ENCODE data around the gene NAGK. TPM values are rescaled to one million over a fixed set of nuclear protein-coding genes. Genes with fewer than 3 reads are reported as not detected.
A peak's percentile ranks its signal among the peaks of the same experiment; 100 is the strongest.
"Not testable (repeated sequence)": the region's sequence is repeated elsewhere in the genome, so short reads cannot be mapped to it uniquely, and the experiment has no call there.

The NAGK gene
- total RNA-seq, 1 donor from 2014 or later, result 75.2 TPM

- DNase-seq (ENCODE audit: low spot score), result no peak
- Mint-ChIP-seq H3K27ac (peak overlapping the region; percentile 61), H3K36me3 (ENCODE audit: low read depth) (peaks cover 46% of the 10 kb centered on the region), H3K27me3 (ENCODE audit: insufficient read depth) (no peaks in the 10 kb centered on the region), H3K9me3 (no peaks in the 10 kb centered on the region), H3K4me1 (ENCODE audit: low read depth) (peaks cover 62% of the 10 kb centered on the region), H3K4me3 (peak overlapping the region; percentile 59)
- intact Hi-C loops (cut with micrococcal nuclease), result no loop called here
These were observed 4.0 kb downstream of the NAGK start for GRCh38 chr2:71072492-71072891.

DNA sequence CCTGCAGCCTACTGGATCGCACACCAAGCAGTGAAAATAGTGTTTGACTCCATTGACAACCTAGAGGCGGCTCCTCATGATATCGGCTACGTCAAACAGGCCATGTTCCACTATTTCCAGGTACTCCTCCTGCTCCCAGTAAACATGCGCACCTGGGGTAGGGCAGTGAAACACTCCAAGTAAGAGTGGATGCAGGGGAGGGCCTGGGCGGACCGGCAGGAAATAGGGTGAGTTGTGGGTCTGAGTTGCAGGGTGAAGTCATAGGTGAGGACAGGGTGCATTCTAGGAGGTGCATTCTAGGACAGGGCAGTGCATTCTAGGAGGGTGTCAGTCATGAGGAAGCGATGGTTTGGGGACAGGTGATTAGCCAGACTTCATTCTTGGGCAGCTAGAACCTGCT, 5.0 kb downstream of the NAGK start:
- Mint-ChIP-seq H3K36me3 (ENCODE audit: low read depth) (peaks cover 50% of the 10 kb centered on the region), H3K27ac (peak overlapping the region; percentile 63), H3K4me1 (ENCODE audit: low read depth) (peaks cover 54% of the 10 kb centered on the region), H3K9me3 (no peaks in the 10 kb centered on the region), H3K27me3 (ENCODE audit: insufficient read depth) (no peaks in the 10 kb centered on the region), H3K4me3 (peak overlapping the region; percentile 26)
- no peak for DNase-seq (ENCODE audit: low spot score)
- intact Hi-C loops (cut with micrococcal nuclease), result no loop called here

GRCh38 chr2:71074893-71075395, 6.5 kb downstream of the NAGK start:
- Mint-ChIP-seq H3K36me3 (ENCODE audit: low read depth) (peaks cover 51% of the 10 kb centered on the region), H3K4me3 (no peak overlapping the region), H3K4me1 (ENCODE audit: low read depth) (peaks cover 44% of the 10 kb centered on the region), H3K27ac (no peak overlapping the region), H3K27me3 (ENCODE audit: insufficient read depth) (no peaks in the 10 kb centered on the region), H3K9me3 (no peaks in the 10 kb centered on the region)
- DNase-seq (ENCODE audit: low spot score), result no peak
- intact Hi-C loops (cut with micrococcal nuclease), result no loop called here

GRCh38 chr2:71078624-71079023, 10.2 kb downstream of the NAGK start:
- Mint-ChIP-seq H3K27me3 (ENCODE audit: insufficient read depth) (no peaks in the 10 kb centered on the region), H3K27ac (no peak overlapping the region), H3K4me1 (ENCODE audit: low read depth) (peaks cover 7% of the 10 kb centered on the region), H3K9me3 (no peaks in the 10 kb centered on the region), H3K4me3 (no peak overlapping the region), H3K36me3 (ENCODE audit: low read depth) (peaks cover 32% of the 10 kb centered on the region)
- DNase-seq (ENCODE audit: low spot score), result no peak
- intact Hi-C loops (cut with micrococcal nuclease), result no loop called here

DNA sequence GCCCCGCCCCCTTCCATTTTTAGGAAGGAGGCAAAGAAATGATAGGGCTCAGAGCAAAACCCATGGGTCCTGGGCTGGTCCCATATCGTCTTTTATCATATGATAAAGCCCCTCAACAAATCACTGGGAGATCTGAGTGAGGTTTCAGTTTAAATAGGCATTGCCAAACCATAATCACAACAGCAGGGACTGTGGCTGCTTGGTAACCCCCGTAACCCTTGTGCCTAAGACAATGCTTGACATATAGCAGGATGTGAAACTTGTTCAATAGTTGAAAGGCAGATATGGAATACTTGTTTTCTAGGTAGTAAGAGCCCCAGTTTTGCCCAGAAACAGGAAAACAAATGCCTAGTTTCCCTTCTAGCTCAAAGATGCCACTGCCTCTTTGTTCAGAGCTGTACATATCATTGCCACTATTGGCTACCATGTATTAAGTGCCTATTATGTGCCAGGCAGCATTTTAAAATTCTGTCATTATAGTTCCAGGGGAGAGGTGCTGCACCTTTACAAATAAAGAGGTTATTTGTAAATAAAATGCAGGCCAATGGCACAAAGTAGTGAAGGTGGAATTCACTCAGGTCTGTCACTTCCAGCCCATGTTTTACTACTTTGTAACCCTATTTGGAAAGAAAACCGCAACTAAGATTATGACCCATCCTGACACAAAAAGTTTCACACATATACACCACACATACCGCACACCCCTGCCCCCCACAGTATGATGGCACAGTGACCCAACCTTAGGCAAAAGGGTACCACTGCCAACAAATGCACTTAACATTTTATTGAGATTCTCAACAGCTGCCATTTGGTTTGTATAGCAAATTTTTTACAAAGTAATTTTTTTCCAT, 14.2 kb downstream of the NAGK start:
- intact Hi-C loops (cut with micrococcal nuclease), result no loop called here
- H3K4me3 Mint-ChIP-seq, result no peak overlapping the region
- no peaks in the 10 kb centered on the region for H3K9me3 Mint-ChIP-seq

GRCh38 chr2:71083297-71083696, 14.8 kb downstream of the NAGK start:
- H3K27ac Mint-ChIP-seq; H3K4me1 Mint-ChIP-seq (ENCODE audit: low read depth); intact Hi-C loops (cut with micrococcal nuclease); DNase-seq (ENCODE audit: low spot score); H3K4me3 Mint-ChIP-seq; H3K9me3 Mint-ChIP-seq; H3K36me3 Mint-ChIP-seq (ENCODE audit: low read depth): not testable (repeated sequence)
- H3K27me3 Mint-ChIP-seq (ENCODE audit: insufficient read depth), result peaks cover 11% of the 10 kb centered on the region

More for the DNA sequence above, 14.2 kb downstream of the NAGK start:
- peaks cover 10% of the 10 kb centered on the region for H3K36me3 Mint-ChIP-seq (ENCODE audit: low read depth)
- H3K27ac Mint-ChIP-seq, result no peak overlapping the region
- no peaks in the 10 kb centered on the region for H3K4me1 Mint-ChIP-seq (ENCODE audit: low read depth)
- peaks cover 10% of the 10 kb centered on the region for H3K27me3 Mint-ChIP-seq (ENCODE audit: insufficient read depth)
- no peak for DNase-seq (ENCODE audit: low spot score)

DNA sequence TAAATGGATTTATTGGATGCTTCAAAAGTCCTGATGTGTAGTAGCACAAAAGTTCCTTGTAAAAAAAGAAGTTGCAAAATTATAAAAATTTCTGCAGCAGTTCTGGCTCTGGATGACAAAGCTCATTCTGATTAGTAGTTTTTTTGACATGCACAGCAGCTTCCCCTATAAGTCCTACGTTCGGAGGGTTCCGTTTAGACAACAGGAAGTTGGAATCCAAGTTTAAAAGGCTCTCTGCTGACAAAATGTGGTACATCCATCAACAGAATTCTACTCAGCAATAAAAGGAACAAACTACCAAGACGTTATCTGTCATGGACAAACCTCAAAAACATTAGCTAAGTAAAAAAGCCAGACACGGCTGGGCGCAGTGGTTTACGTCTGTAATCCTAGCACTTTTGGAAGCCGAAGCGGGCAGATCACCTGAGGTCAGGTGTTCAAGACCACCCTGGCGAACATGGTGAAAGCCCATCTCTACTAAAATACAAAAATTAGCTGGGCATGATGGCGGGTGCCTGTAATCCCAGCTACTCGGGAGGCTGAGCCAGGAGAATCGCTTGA, 15.4 kb downstream of the NAGK start:
- intact Hi-C loops (cut with micrococcal nuclease); H3K4me1 Mint-ChIP-seq (ENCODE audit: low read depth): not testable (repeated sequence)

DNA sequence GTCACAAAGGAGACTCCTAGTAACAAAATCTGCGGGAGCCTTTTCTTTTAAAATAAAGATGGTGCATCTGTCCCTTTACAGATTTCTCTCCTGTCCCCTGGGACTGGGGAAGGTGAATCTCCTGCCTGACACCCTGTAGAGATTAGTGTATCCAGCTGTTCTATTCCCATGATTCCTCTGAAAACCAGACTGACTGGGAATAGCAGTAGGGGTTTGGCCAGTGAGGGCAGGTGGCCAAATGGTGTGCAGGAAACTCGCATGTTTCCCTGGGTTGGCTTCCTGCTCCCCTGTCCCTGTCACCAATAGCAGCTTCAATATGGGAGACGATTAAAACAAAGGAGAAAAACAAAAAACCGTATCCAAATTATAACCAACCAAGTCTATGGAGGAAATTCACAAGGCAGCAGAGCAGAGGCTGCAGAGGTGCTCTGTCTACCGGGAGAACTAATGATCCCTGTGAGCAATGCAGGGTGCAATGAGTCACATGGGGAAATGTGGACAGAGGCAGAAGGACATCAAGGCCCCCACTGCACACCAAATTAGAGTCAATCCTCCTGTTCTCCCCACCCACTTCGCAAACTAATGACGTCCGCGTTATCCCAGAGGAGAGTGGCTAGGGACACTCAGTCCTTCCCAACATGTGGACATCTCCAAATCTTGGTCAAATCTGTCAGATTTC, 17.0 kb downstream of the NAGK start:
- H3K9me3 Mint-ChIP-seq; H3K4me1 Mint-ChIP-seq (ENCODE audit: low read depth); H3K4me3 Mint-ChIP-seq; intact Hi-C loops (cut with micrococcal nuclease); H3K36me3 Mint-ChIP-seq (ENCODE audit: low read depth); DNase-seq (ENCODE audit: low spot score); H3K27ac Mint-ChIP-seq: not testable (repeated sequence)
- peaks cover 11% of the 10 kb centered on the region for H3K27me3 Mint-ChIP-seq (ENCODE audit: insufficient read depth)

More for the DNA sequence above, 15.4 kb downstream of the NAGK start:
- H3K27me3 Mint-ChIP-seq (ENCODE audit: insufficient read depth), result peaks cover 11% of the 10 kb centered on the region
- not testable (repeated sequence) for H3K9me3 Mint-ChIP-seq; H3K4me3 Mint-ChIP-seq; DNase-seq (ENCODE audit: low spot score); H3K27ac Mint-ChIP-seq; H3K36me3 Mint-ChIP-seq (ENCODE audit: low read depth)

DNA sequence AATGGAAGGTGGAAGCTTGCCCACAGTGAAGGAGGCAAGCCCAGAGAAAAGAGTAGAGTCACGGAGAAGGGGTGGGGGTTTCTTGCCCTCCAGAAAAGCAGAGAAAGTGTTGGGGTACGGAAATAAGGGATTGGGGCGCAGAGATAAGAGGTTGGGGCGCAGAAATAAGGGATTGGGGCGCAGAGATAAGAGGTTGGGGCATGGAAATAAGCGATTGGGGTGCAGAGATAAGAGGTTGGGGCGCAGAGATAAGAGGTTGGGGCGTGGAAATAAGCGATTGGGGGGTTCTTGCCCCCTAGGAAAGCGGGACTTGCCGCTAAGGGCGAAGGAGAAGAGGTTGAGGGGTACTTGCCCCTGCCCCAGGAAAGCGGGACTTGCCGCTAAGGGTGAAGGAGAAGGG, 21.0 kb downstream of the NAGK start:
- H3K4me3 Mint-ChIP-seq; intact Hi-C loops (cut with micrococcal nuclease): not testable (repeated sequence)
- H3K27me3 Mint-ChIP-seq (ENCODE audit: insufficient read depth), result peaks cover 11% of the 10 kb centered on the region

DNA sequence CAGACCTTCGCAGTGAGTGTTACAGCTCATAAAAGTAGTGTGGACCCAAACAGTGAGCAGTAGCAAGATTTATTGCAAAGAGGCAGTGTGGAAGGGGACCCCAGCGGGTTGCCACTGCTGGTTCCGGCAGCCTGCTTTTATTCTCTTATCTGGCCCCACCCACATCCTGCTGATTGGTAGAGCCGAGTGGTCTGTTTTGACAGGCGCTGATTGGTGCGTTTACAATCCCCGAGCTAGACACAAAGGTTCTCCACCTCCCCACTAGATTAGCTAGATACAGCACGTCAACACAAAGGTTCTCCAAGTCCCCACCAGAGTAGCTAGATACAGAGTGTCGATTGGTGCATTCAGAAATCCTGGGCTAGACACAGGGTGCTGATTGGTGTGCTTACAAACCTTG, 23.4 kb downstream of the NAGK start:
- H3K36me3 Mint-ChIP-seq (ENCODE audit: low read depth); H3K27ac Mint-ChIP-seq; H3K4me1 Mint-ChIP-seq (ENCODE audit: low read depth): not testable (repeated sequence)

More for the DNA sequence above, 21.0 kb downstream of the NAGK start:
- not testable (repeated sequence) for H3K27ac Mint-ChIP-seq; DNase-seq (ENCODE audit: low spot score); H3K9me3 Mint-ChIP-seq; H3K4me1 Mint-ChIP-seq (ENCODE audit: low read depth); H3K36me3 Mint-ChIP-seq (ENCODE audit: low read depth)

GRCh38 chr2:71092491-71093260, 24.2 kb downstream of the NAGK start:
- DNase-seq (ENCODE audit: low spot score); intact Hi-C loops (cut with micrococcal nuclease); H3K36me3 Mint-ChIP-seq (ENCODE audit: low read depth); H3K9me3 Mint-ChIP-seq; H3K4me1 Mint-ChIP-seq (ENCODE audit: low read depth); H3K27me3 Mint-ChIP-seq (ENCODE audit: insufficient read depth); H3K27ac Mint-ChIP-seq; H3K4me3 Mint-ChIP-seq: not testable (repeated sequence)

More for the DNA sequence above, 23.4 kb downstream of the NAGK start:
- H3K9me3 Mint-ChIP-seq; H3K27me3 Mint-ChIP-seq (ENCODE audit: insufficient read depth); H3K4me3 Mint-ChIP-seq; intact Hi-C loops (cut with micrococcal nuclease); DNase-seq (ENCODE audit: low spot score): not testable (repeated sequence)

- DNase-seq (ENCODE audit: low spot score), result peak; percentile 5
- Mint-ChIP-seq H3K36me3 (ENCODE audit: low read depth) (peaks cover under 1% of the 10 kb centered on the region), H3K27ac (no peak overlapping the region), H3K4me1 (ENCODE audit: low read depth) (no peaks in the 10 kb centered on the region), H3K9me3 (peaks cover 2% of the 10 kb centered on the region), H3K4me3 (no peak overlapping the region), H3K27me3 (ENCODE audit: insufficient read depth) (peaks cover 10% of the 10 kb centered on the region)
- intact Hi-C loops (cut with micrococcal nuclease), result loop anchor here (1.0 kb wide), 1 partner anchor 30 kb away; the partner anchor contains the start of genes MCEE and MPHOSPH10
These were observed 31.9 kb downstream of the NAGK start for GRCh38 chr2:71100195-71100964.

All from activated T-helper 1 cell treated with anti-CD3 and anti-CD28 coated beads, Interleukin-12 subunit alpha, Interleukin-12 subunit beta, Interleukin-2, Interleukin-4 antibody, amounts not matched to agents 30 ng/mL and 10 ng/mL and 1 ng/mL, durations not matched to agents 14 hours and 24 hours and 36 hours (primary cell).